Esophagus squamous epithelium (tissue), 5 donors: Measurements from ENCODE around the gene ASCL2. TPM values are rescaled to one million over a fixed set of nuclear protein-coding genes. Genes with fewer than 3 reads are reported as not detected.

ENCODE experiments used
- DNase-seq: peaks from one replicate; lab custom pipeline; 2025; lab: John Stamatoyannopoulos, UW
- H3K27ac ChIP-seq, 4 donors: fragments of 200-600 bp; sonication (generic); one replicate each; pipeline ENCODE4 v1.5.1; 2016 to 2019; ENCODE audit warnings: mild to moderate bottlenecking in 1 of 4
- H3K27me3 ChIP-seq, 4 donors: fragments of 200-600 bp; sonication (generic); 1 replicate in 3 of 4; 2 replicates in 1 of 4; pipeline versions ENCODE4 v1.5.1 to v1.6.0; 2017 to 2021; ENCODE audit warnings: antibody characterized with exemption in 1 of 4
- H3K36me3 ChIP-seq, 3 donors: fragments of 200-600 bp; sonication (generic); one replicate each; pipeline ENCODE4 v1.5.1; 2016 to 2019
- H3K4me1 ChIP-seq, 3 donors: fragments of 200-600 bp; sonication (generic); one replicate each; pipeline ENCODE4 v1.5.1; 2017 to 2019
- H3K4me3 ChIP-seq, 4 donors: fragments of 200-600 bp; sonication (generic); 1 replicate in 3 of 4; 2 replicates in 1 of 4; pipeline ENCODE4 v1.5.1; 2016 to 2019; ENCODE audit warnings: mild to moderate bottlenecking in 2 of 4, moderate library complexity in 1 of 4
- H3K9me3 ChIP-seq, 3 donors: fragments of 200-600 bp; sonication (generic); one replicate each; pipeline ENCODE4 v1.5.1; 2016 to 2019
- POLR2A ChIP-seq, 4 donors: fragments of 450-650 bp; IDR thresholded peaks; one replicate each; pipeline ENCODE4 v1.6.1; 2017; ENCODE audit warnings: antibody characterized with exemption in 4 of 4, mild to moderate bottlenecking in 4 of 4, moderate library complexity in 3 of 4
- WGBS, 2 donors: methylation state at CpG; one replicate each; pipeline ENCODE4 v1.1.5; 2018; 5-methylcytosine and 5-hydroxymethylcytosine counted together
- intact Hi-C: fragments of 100-400 bp; cut with DNase I; formaldehyde crosslinking; loops from one replicate; pipeline ENCODE4 v1.15.0; 2022
- total RNA-seq, 4 donors: library from RNA; depleted of rRNA; stranded (reverse); fragments of >200 nt; gene quantifications; one replicate each; pipeline ENCODE4 v1.1.0, GENCODE V29; 2016
- TF ChIP-seq, protein P1 (sequence below), 6 experiments: fragments of 450-650 bp in 4 of 6; fragments of 200-600 bp in 2 of 6; sonication (generic) in 2 of 6; IDR thresholded peaks; one replicate each; pipeline ENCODE4 v1.5.1; 2016 to 2019; ENCODE audit warnings: antibody characterized with exemption in 6 of 6, mild to moderate bottlenecking in 4 of 6, moderate library complexity in 4 of 6
- donor health status: DM: yes; HTN: yes; CAD: no.

ASCL2 gene
- total RNA-seq, 4 donors from 2014 or later, result 0.67 to 5.1 (median 2.3) TPM

DNA sequence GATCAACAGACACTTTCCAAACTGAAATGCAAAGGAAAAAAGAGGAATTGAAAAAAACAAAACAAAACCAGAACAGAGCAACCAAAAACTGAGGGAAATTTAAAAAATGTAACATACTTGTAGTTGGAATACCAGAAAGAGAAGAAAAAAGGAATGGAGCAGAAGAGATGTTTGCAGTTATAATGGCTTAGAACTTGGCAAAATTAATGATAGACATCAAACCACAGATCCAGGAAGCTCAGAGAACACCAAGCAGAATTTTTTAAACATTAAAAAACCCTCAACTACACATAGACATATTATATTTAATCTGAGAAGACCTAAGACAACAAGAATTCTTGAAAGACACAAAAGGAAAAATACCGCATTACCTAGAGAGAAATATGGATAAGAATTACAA, 46.1 kb downstream of the ASCL2 start:
- Histone ChIP-seq H3K36me3 (no peaks in the 10 kb centered on the region), H3K4me1 (no peaks in the 10 kb centered on the region), H3K4me3 (no peak overlapping the region), H3K27ac (no peak overlapping the region), H3K27me3 (peaks cover 0 to 49% (median 0%) of the 10 kb centered on the region in 4 donors), H3K9me3 (peaks cover 0 to 5% (median 0%) of the 10 kb centered on the region in 3 donors)
- TF ChIP-seq, protein P1, sequence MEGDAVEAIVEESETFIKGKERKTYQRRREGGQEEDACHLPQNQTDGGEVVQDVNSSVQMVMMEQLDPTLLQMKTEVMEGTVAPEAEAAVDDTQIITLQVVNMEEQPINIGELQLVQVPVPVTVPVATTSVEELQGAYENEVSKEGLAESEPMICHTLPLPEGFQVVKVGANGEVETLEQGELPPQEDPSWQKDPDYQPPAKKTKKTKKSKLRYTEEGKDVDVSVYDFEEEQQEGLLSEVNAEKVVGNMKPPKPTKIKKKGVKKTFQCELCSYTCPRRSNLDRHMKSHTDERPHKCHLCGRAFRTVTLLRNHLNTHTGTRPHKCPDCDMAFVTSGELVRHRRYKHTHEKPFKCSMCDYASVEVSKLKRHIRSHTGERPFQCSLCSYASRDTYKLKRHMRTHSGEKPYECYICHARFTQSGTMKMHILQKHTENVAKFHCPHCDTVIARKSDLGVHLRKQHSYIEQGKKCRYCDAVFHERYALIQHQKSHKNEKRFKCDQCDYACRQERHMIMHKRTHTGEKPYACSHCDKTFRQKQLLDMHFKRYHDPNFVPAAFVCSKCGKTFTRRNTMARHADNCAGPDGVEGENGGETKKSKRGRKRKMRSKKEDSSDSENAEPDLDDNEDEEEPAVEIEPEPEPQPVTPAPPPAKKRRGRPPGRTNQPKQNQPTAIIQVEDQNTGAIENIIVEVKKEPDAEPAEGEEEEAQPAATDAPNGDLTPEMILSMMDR (IDR thresholded peaks at IDR 0.05), result no peak
- no peak for TF ChIP-seq POLR2A (IDR thresholded peaks at IDR 0.05)
- no peak for DNase-seq
- 90 to 95% methylated on average over 1 of the region's 1 CpG for WGBS, 2 donors
- intact Hi-C loops, result no loop called here

DNA sequence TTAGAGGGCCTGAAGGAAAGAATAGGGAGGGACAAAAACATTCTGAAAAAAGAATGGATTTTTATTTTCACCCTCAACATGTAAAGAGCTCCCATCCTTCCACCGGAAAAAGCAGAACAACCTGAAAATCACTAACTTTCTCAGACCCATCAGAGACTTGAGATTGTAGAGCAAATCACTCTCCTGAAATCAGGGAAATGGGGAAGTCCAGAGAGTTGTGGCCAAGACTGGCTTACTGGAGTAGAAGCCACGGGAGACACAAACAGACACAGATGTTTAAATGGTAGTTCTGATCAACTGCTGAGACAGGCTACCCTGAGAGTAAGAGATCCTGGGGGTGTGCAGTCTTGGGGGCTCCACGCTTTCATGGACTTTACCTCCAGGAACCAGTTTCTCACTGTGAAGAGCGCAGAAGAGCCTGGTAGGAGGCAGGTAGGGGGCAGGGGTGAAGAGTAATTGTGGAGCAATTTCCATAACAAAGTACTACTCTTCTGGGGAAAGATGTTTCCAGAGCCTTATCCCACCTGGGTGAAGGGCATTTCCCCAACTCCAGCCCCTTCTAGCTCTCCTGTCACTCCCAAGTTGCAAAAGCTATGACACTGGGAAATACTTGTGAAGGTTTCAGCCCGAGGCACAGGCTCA, 47.1 kb downstream of the ASCL2 start:
- Histone ChIP-seq H3K36me3 (no peaks in the 10 kb centered on the region), H3K4me1 (no peaks in the 10 kb centered on the region), H3K9me3 (peaks cover 0 to 4% (median 0%) of the 10 kb centered on the region in 3 donors), H3K4me3 (no peak overlapping the region), H3K27me3 (peaks cover 0 to 53% (median 0%) of the 10 kb centered on the region in 4 donors), H3K27ac (no peak overlapping the region)
- DNase-seq, result no peak
- TF ChIP-seq POLR2A (IDR thresholded peaks at IDR 0.05), result no peak
- TF ChIP-seq, protein P1 (IDR thresholded peaks at IDR 0.05), result no peak
- 67 to 69% methylated on average over 5 of the region's 5 CpGs for WGBS, 2 donors
- intact Hi-C loops, result no loop called here

DNA sequence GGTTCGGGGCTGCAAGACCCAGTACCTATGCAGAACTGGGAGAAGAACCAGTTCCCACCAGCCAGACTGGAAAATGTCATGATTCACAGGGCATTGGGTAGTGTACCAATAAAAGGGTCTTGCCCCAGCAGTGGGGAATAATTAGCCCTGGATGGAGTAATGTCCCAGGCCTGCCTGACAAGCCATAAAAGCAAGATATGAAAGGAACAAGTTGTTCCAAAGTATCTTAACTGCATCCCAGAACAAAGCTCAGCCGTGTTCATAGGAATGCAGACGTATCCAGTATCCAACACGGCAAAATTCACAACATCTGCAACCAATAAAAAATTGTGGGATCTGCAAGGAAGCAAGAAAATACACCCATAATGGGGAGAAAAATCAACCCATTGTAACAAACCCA, 47.9 kb downstream of the ASCL2 start:
- H3K27ac ChIP-seq, result no peak overlapping the region
- 76 to 80% methylated on average over 4 of the region's 4 CpGs for WGBS, 2 donors
- H3K4me3 ChIP-seq, result no peak overlapping the region
- intact Hi-C loops, result no loop called here
- peaks cover 0 to 2% (median 0%) of the 10 kb centered on the region in 3 donors for H3K4me1 ChIP-seq
- H3K36me3 ChIP-seq, result no peaks in the 10 kb centered on the region
- H3K27me3 ChIP-seq, result peaks cover 0 to 61% (median 0%) of the 10 kb centered on the region in 4 donors
- peaks cover 0 to 4% (median 0%) of the 10 kb centered on the region in 3 donors for H3K9me3 ChIP-seq
- no peak for DNase-seq
- no peak for TF ChIP-seq POLR2A (IDR thresholded peaks at IDR 0.05)
- TF ChIP-seq, protein P1 (IDR thresholded peaks at IDR 0.05), result no peak

GRCh38 chr11:2221591-2221990, 48.8 kb downstream of the ASCL2 start:
- TF ChIP-seq POLR2A (IDR thresholded peaks at IDR 0.05), result no peak
- TF ChIP-seq, protein P1 (IDR thresholded peaks at IDR 0.05), result no peak
- H3K36me3 ChIP-seq, result no peaks in the 10 kb centered on the region
- peaks cover 0 to 11% (median 3%) of the 10 kb centered on the region in 3 donors for H3K4me1 ChIP-seq
- 92 to 100% methylated on average over 1 of the region's 1 CpG for whole genome bisulfite sequencing, 2 donors
- H3K27me3 ChIP-seq, result peaks cover 0 to 63% (median 0%) of the 10 kb centered on the region in 4 donors
- no peak overlapping the region for H3K27ac ChIP-seq
- no peaks in the 10 kb centered on the region for H3K9me3 ChIP-seq
- intact Hi-C loops, result no loop called here
- no peak for DNase-seq
- no peak overlapping the region for H3K4me3 ChIP-seq

GRCh38 chr11:2221024-2221423, 49.4 kb downstream of the ASCL2 start:
- Histone ChIP-seq H3K4me1 (peaks cover 0 to 16% (median 3%) of the 10 kb centered on the region in 3 donors), H3K27ac (no peak overlapping the region), H3K36me3 (no peaks in the 10 kb centered on the region), H3K4me3 (no peak overlapping the region), H3K27me3 (peaks cover 0 to 69% (median 0%) of the 10 kb centered on the region in 4 donors), H3K9me3 (no peaks in the 10 kb centered on the region)
- 67 to 71% methylated on average over 1 of the region's 1 CpG for WGBS, 2 donors
- TF ChIP-seq, protein P1 (IDR thresholded peaks at IDR 0.05), result no peak
- no peak for TF ChIP-seq POLR2A (IDR thresholded peaks at IDR 0.05)
- no peak for DNase-seq
- intact Hi-C loops, result no loop called here
